Astrocyte (in vitro differentiated cells and primary cell): ENCODE results near the gene SPAG9. TPM values are rescaled to one million over a fixed set of nuclear protein-coding genes. Genes with fewer than 3 reads are reported as not detected.
A peak's percentile ranks its signal among the peaks of the same experiment; 100 is the strongest.

Experiments used
- DNase-seq: peaks from one replicate; pipeline ENCODE4 v3.0.0-alpha.2; 2010; ENCODE audit warnings: low read depth
- FAIRE-seq: peaks from 2 replicates; lab custom pipeline; 2011; peaks lifted over from hg19 to GRCh38; lab: Jason Lieb, UNC
- H2AFZ ChIP-seq: 2 replicates; pipeline ENCODE4 v1.6.0; 2012; ENCODE audit warnings: low read depth, low read length, inconsistent platforms
- H3K27ac ChIP-seq: 2 replicates; pipeline ENCODE4 v1.5.1; 2011; ENCODE audit warnings: low read depth, low read length, inconsistent platforms
- H3K27me3 ChIP-seq: 2 replicates; pipeline ENCODE4 v1.6.0; 2011; ENCODE audit warnings: low read length, inconsistent platforms; ENCODE audit not compliant: insufficient read depth
- H3K36me3 ChIP-seq: 2 replicates; pipeline ENCODE4 v1.5.1; 2011; ENCODE audit warnings: low read length, inconsistent platforms; ENCODE audit not compliant: insufficient read depth
- H3K4me1 ChIP-seq: 2 replicates; pipeline ENCODE4 v1.5.1; 2011; ENCODE audit warnings: low read length, inconsistent platforms; ENCODE audit not compliant: insufficient read depth
- H3K4me2 ChIP-seq: 2 replicates; pipeline ENCODE4 v1.6.0; 2012; ENCODE audit warnings: low read length, inconsistent platforms
- H3K4me3 ChIP-seq: 2 replicates; pipeline ENCODE4 v1.5.1; 2011; ENCODE audit warnings: low read depth, mild to moderate bottlenecking, low read length, inconsistent platforms; ENCODE audit not compliant: insufficient read depth
- H3K79me2 ChIP-seq: 2 replicates; pipeline ENCODE4 v1.6.0; 2012; ENCODE audit warnings: mild to moderate bottlenecking, low read length, inconsistent platforms; ENCODE audit not compliant: insufficient read depth
- H3K9ac ChIP-seq: 2 replicates; pipeline ENCODE4 v1.6.0; 2012; ENCODE audit warnings: mild to moderate bottlenecking, low read length, inconsistent platforms
- H3K9me3 ChIP-seq: 2 replicates; pipeline ENCODE4 v1.5.1; 2012; ENCODE audit warnings: low read depth, mild to moderate bottlenecking, low read length, inconsistent platforms; ENCODE audit not compliant: insufficient read depth
- H4K20me1 ChIP-seq: 2 replicates; pipeline ENCODE4 v1.6.0; 2012; ENCODE audit warnings: low read length, inconsistent platforms; ENCODE audit not compliant: insufficient read depth
- H3K27ac Mint-ChIP-seq: one replicate; pipeline ENCODE4 v1.8.0; 2021; ENCODE audit warnings: mild to moderate bottlenecking, mixed read lengths; ENCODE audit not compliant: unreplicated experiment
- H3K27me3 Mint-ChIP-seq: one replicate; pipeline ENCODE4 v1.8.0; 2021; ENCODE audit warnings: low read depth, mixed read lengths; ENCODE audit not compliant: unreplicated experiment
- H3K36me3 Mint-ChIP-seq: one replicate; pipeline ENCODE4 v1.8.0; 2021; ENCODE audit warnings: low read depth, mixed read lengths; ENCODE audit not compliant: unreplicated experiment
- H3K4me1 Mint-ChIP-seq: one replicate; pipeline ENCODE4 v1.8.0; 2021; ENCODE audit warnings: low read depth, mixed read lengths; ENCODE audit not compliant: unreplicated experiment
- H3K4me3 Mint-ChIP-seq: one replicate; pipeline ENCODE4 v1.8.0; 2021; ENCODE audit warnings: mild to moderate bottlenecking, moderate library complexity, mixed read lengths; ENCODE audit not compliant: unreplicated experiment
- H3K9me3 Mint-ChIP-seq: one replicate; pipeline ENCODE4 v1.8.0; 2021; ENCODE audit warnings: mild to moderate bottlenecking, mixed read lengths; ENCODE audit not compliant: unreplicated experiment
- CTCF ChIP-seq: IDR thresholded peaks from 2 replicates; pipeline ENCODE4 v1.5.1; 2011; ENCODE audit warnings: low read depth, mild to moderate bottlenecking, inconsistent platforms, low read length, moderate library complexity; ENCODE audit not compliant: insufficient read depth
- EZH2 ChIP-seq: IDR thresholded peaks from 2 replicates; pipeline ENCODE4 v1.6.1; 2012; ENCODE audit warnings: mild to moderate bottlenecking, low read length, inconsistent platforms; ENCODE audit not compliant: insufficient read depth
- total RNA-seq: library from RNA; stranded (reverse); gene quantifications from 2 replicates; pipeline ENCODE4 v1.2.1, GENCODE V29; 2021

SPAG9 gene
- total RNA-seq, 1 donor from 2014 or later, result 102 TPM

DNA sequence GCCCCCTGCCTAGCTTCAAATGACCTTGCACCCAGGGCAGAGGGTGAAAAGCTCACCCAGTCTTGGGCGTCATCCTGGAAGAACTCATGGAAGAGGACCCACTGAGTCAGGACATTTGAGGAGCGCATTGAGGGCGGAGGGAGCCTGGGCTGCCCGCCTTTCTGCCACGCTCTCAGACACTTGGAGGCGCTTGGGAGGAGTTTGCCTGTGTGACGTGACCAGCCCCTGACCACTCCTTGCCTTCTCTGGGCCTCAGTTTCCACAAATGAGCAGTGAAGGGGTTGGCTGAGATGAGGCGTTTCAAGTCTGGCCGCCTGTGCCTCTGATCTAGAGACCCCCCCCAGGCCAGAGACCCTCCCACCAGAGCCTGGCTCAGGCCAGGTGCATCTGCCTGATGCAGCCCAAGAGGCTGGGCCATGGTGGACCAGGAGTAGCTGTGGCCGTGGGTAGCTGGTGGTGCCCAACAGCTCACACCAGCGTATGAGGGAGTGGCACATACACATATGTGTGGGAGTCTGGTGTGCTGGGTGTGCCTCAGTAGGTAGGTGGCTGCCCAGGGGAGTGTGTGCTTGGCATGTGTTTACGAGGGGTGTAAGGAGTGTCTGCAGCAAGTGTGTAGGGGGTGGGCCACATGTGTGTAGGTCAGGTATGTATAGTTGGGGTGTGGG, 174.3 kb downstream of the SPAG9 start:
- no peaks in the 10 kb centered on the region for H3K79me2 ChIP-seq
- no peak for FAIRE-seq
- peaks cover 39% of the 10 kb centered on the region for H3K4me1 ChIP-seq
- no peak overlapping the region for H3K4me2 ChIP-seq
- H3K4me3 ChIP-seq, result no peak overlapping the region
- H3K27ac ChIP-seq, result no peak overlapping the region
- peaks cover 7% of the 10 kb centered on the region for H3K27me3 Mint-ChIP-seq
- no peaks in the 10 kb centered on the region for H4K20me1 ChIP-seq
- no peak overlapping the region for H3K27ac Mint-ChIP-seq
- no peaks in the 10 kb centered on the region for H3K27me3 ChIP-seq
- DNase-seq, result no peak
- no peak overlapping the region for H3K4me3 Mint-ChIP-seq
- H2AFZ ChIP-seq, result no peak overlapping the region
- no peak for TF ChIP-seq EZH2
- no peak for TF ChIP-seq CTCF
- no peaks in the 10 kb centered on the region for H3K36me3 ChIP-seq
- H3K36me3 Mint-ChIP-seq, result no peaks in the 10 kb centered on the region
- H3K9me3 ChIP-seq, result no peaks in the 10 kb centered on the region
- no peaks in the 10 kb centered on the region for H3K9me3 Mint-ChIP-seq
- peaks cover 29% of the 10 kb centered on the region for H3K4me1 Mint-ChIP-seq
- no peak overlapping the region for H3K9ac ChIP-seq

DNA sequence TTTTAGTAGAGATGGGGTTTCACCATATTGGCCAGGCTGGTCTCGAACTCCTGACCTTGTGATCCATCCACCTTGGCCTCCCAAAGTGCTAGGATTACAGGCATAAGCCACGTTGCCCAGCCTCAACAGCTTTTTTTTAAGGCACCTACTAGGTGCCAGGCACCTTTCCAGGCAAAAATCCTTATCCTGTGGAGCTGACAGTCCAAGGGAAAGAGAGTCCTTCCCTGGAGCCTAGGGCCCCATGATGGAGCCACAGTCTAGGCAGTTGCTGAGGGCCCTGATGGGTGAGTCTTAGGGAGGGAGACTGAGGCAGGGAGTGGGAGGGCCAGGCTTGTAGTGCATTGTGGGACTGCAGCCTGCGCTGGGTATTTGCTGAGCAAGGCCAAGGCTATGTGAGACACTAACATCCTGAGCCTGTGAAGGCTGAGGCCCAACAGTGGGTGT, 174.9 kb downstream of the SPAG9 start:
- Mint-ChIP-seq H3K9me3 (no peaks in the 10 kb centered on the region), H3K27me3 (peaks cover 7% of the 10 kb centered on the region), H3K4me1 (peaks cover 26% of the 10 kb centered on the region), H3K36me3 (no peaks in the 10 kb centered on the region), H3K27ac (no peak overlapping the region), H3K4me3 (no peak overlapping the region)
- Histone ChIP-seq H2AFZ (no peak overlapping the region), H4K20me1 (no peaks in the 10 kb centered on the region), H3K4me3 (no peak overlapping the region), H3K27ac (no peak overlapping the region), H3K4me1 (peaks cover 37% of the 10 kb centered on the region), H3K36me3 (no peaks in the 10 kb centered on the region), H3K79me2 (no peaks in the 10 kb centered on the region), H3K4me2 (no peak overlapping the region), H3K9ac (no peak overlapping the region), H3K9me3 (no peaks in the 10 kb centered on the region), H3K27me3 (no peaks in the 10 kb centered on the region)
- no peak for DNase-seq
- TF ChIP-seq CTCF, result no peak
- TF ChIP-seq EZH2, result no peak
- FAIRE-seq, result no peak

GRCh38 chr17:50944902-50945720, 175.6 kb downstream of the SPAG9 start:
- Mint-ChIP-seq H3K27ac (no peak overlapping the region), H3K4me3 (no peak overlapping the region), H3K36me3 (no peaks in the 10 kb centered on the region), H3K4me1 (peaks cover 21% of the 10 kb centered on the region), H3K27me3 (peaks cover 11% of the 10 kb centered on the region), H3K9me3 (no peaks in the 10 kb centered on the region)
- no peak for FAIRE-seq
- H2AFZ ChIP-seq, result no peak overlapping the region
- H3K4me2 ChIP-seq, result peak overlapping the region; percentile 80
- H3K9ac ChIP-seq, result no peak overlapping the region
- no peaks in the 10 kb centered on the region for H3K9me3 ChIP-seq
- H3K27ac ChIP-seq, result no peak overlapping the region
- TF ChIP-seq EZH2, result no peak
- TF ChIP-seq CTCF, result no peak
- H4K20me1 ChIP-seq, result no peaks in the 10 kb centered on the region
- H3K79me2 ChIP-seq, result no peaks in the 10 kb centered on the region
- H3K36me3 ChIP-seq, result no peaks in the 10 kb centered on the region
- no peak overlapping the region for H3K4me3 ChIP-seq
- H3K4me1 ChIP-seq, result peaks cover 31% of the 10 kb centered on the region
- no peaks in the 10 kb centered on the region for H3K27me3 ChIP-seq
- DNase-seq, result no peak
